ENCODE data around the gene TCEAL8. TPM values are rescaled to one million over a fixed set of nuclear protein-coding genes. Genes with fewer than 3 reads are reported as not detected.
"Not testable (repeated sequence)": the region's sequence is repeated elsewhere in the genome, so short reads cannot be mapped to it uniquely, and the experiment has no call there.

The TCEAL8 gene
- total and polyA plus RNA-seq, 4 experiments from 2014 or later, result 33.9 to 122 (median 53.4) TPM

GRCh38 chrX:103240155-103240554 is 14.8 kb downstream of the TCEAL8 start:
- intact Hi-C loops (cut with micrococcal nuclease), result no loop called here
- Mint-ChIP-seq H3K27me3 (peaks cover 0 to 2% of the 10 kb centered on the region in 2 donors), H3K27ac (no peak overlapping the region), H3K36me3 (no peaks in the 10 kb centered on the region), H3K4me3 (no peak overlapping the region), H3K4me1 (no peaks in the 10 kb centered on the region), H3K9me3 (no peaks in the 10 kb centered on the region)
- Histone ChIP-seq H3K4me1 (ENCODE audit: insufficient read depth, low read length) (no peaks in the 10 kb centered on the region), H3K4me3 (ENCODE audit: low read length in 2 of 2) (no peak overlapping the region), H3K27me3 (ENCODE audit: insufficient read depth, low read length) (no peaks in the 10 kb centered on the region), H3K36me3 (ENCODE audit: insufficient read depth, low read length) (no peaks in the 10 kb centered on the region), H3K27ac (ENCODE audit: low read depth, low read length) (no peak overlapping the region), H3K9me3 (ENCODE audit: control insufficient read depth in 1 of 2, low read length in 2 of 2) (no peaks in the 10 kb centered on the region)
- POLR2A ChIA-PET (ENCODE audit: partially characterized antibody), result no interaction called here
- no peak for DNase-seq
- CTCF ChIA-PET (ENCODE audit: partially characterized antibody), result interaction anchor here (1.2 kb wide), 1 partner anchor 9 kb away, joined by 3 read pairs; no protein-coding TSS in a partner anchor

- no peak overlapping the region for H3K27ac Mint-ChIP-seq
- no peak overlapping the region for H3K4me3 Mint-ChIP-seq
- intact Hi-C loops (cut with micrococcal nuclease), result no loop called here
- Histone ChIP-seq H3K27ac (ENCODE audit: low read depth, low read length) (no peak overlapping the region), H3K36me3 (ENCODE audit: insufficient read depth, low read length) (no peaks in the 10 kb centered on the region), H3K4me1 (ENCODE audit: insufficient read depth, low read length) (no peaks in the 10 kb centered on the region), H3K9me3 (ENCODE audit: control insufficient read depth in 1 of 2, low read length in 2 of 2) (no peaks in the 10 kb centered on the region), H3K4me3 (ENCODE audit: low read length in 2 of 2) (no peak overlapping the region), H3K27me3 (ENCODE audit: insufficient read depth, low read length) (no peaks in the 10 kb centered on the region)
- CTCF ChIA-PET (ENCODE audit: partially characterized antibody), result no interaction called here
- H3K9me3 Mint-ChIP-seq, result no peaks in the 10 kb centered on the region
- DNase-seq, result no peak
- no peaks in the 10 kb centered on the region for H3K36me3 Mint-ChIP-seq
- no peaks in the 10 kb centered on the region for H3K4me1 Mint-ChIP-seq
- POLR2A ChIA-PET (ENCODE audit: partially characterized antibody), result no interaction called here
- H3K27me3 Mint-ChIP-seq, result no peaks in the 10 kb centered on the region
Measured at GRCh38 chrX:103236296-103236695, 18.7 kb downstream of the TCEAL8 start.

GRCh38 chrX:103235608-103236007 is 19.3 kb downstream of the TCEAL8 start:
- H3K27ac ChIP-seq (ENCODE audit: low read depth, low read length); H3K4me1 ChIP-seq (ENCODE audit: insufficient read depth, low read length); H3K36me3 Mint-ChIP-seq; CTCF ChIA-PET (ENCODE audit: partially characterized antibody); H3K27me3 Mint-ChIP-seq; H3K36me3 ChIP-seq (ENCODE audit: insufficient read depth, low read length); H3K4me1 Mint-ChIP-seq; H3K27me3 ChIP-seq (ENCODE audit: insufficient read depth, low read length); POLR2A ChIA-PET (ENCODE audit: partially characterized antibody); H3K4me3 ChIP-seq (ENCODE audit: low read length in 2 of 2); DNase-seq; H3K27ac Mint-ChIP-seq; H3K9me3 Mint-ChIP-seq; H3K4me3 Mint-ChIP-seq; H3K9me3 ChIP-seq (ENCODE audit: control insufficient read depth in 1 of 2, low read length in 2 of 2); intact Hi-C loops (cut with micrococcal nuclease): not testable (repeated sequence)

GRCh38 chrX:103234869-103235268 is 20.1 kb downstream of the TCEAL8 start:
- Mint-ChIP-seq H3K27ac (no peak overlapping the region), H3K36me3 (no peaks in the 10 kb centered on the region), H3K9me3 (no peaks in the 10 kb centered on the region), H3K4me3 (no peak overlapping the region), H3K4me1 (no peaks in the 10 kb centered on the region), H3K27me3 (no peaks in the 10 kb centered on the region)
- H3K4me3 ChIP-seq (ENCODE audit: low read length in 2 of 2), result no peak overlapping the region
- no peak for DNase-seq
- intact Hi-C loops (cut with micrococcal nuclease), result no loop called here
- ChIA-PET CTCF (ENCODE audit: partially characterized antibody) (no interaction called here), POLR2A (ENCODE audit: partially characterized antibody) (no interaction called here)
- no peaks in the 10 kb centered on the region for H3K27me3 ChIP-seq (ENCODE audit: insufficient read depth, low read length)
- H3K36me3 ChIP-seq (ENCODE audit: insufficient read depth, low read length), result no peaks in the 10 kb centered on the region
- H3K27ac ChIP-seq (ENCODE audit: low read depth, low read length), result no peak overlapping the region
- no peaks in the 10 kb centered on the region for H3K9me3 ChIP-seq (ENCODE audit: control insufficient read depth in 1 of 2, low read length in 2 of 2)
- H3K4me1 ChIP-seq (ENCODE audit: insufficient read depth, low read length), result no peaks in the 10 kb centered on the region

- Mint-ChIP-seq H3K9me3 (no peaks in the 10 kb centered on the region), H3K4me3 (no peak overlapping the region), H3K27ac (no peak overlapping the region), H3K4me1 (no peaks in the 10 kb centered on the region), H3K36me3 (no peaks in the 10 kb centered on the region), H3K27me3 (peaks cover 0 to 1% of the 10 kb centered on the region in 2 donors)
- Histone ChIP-seq H3K9me3 (ENCODE audit: control insufficient read depth in 1 of 2, low read length in 2 of 2) (no peaks in the 10 kb centered on the region), H3K4me1 (ENCODE audit: insufficient read depth, low read length) (no peaks in the 10 kb centered on the region), H3K27me3 (ENCODE audit: insufficient read depth, low read length) (no peaks in the 10 kb centered on the region), H3K27ac (ENCODE audit: low read depth, low read length) (no peak overlapping the region), H3K4me3 (ENCODE audit: low read length in 2 of 2) (no peak overlapping the region), H3K36me3 (ENCODE audit: insufficient read depth, low read length) (no peaks in the 10 kb centered on the region)
- CTCF ChIA-PET (ENCODE audit: partially characterized antibody), result no interaction called here
- intact Hi-C loops (cut with micrococcal nuclease), result no loop called here
- no peak for DNase-seq
- POLR2A ChIA-PET (ENCODE audit: partially characterized antibody), result no interaction called here
Measured at GRCh38 chrX:103233263-103233662, 21.7 kb downstream of the TCEAL8 start.

- H3K9me3 ChIP-seq (ENCODE audit: control insufficient read depth in 1 of 2, low read length in 2 of 2); H3K4me1 ChIP-seq (ENCODE audit: insufficient read depth, low read length); H3K4me3 Mint-ChIP-seq; H3K9me3 Mint-ChIP-seq; H3K27me3 ChIP-seq (ENCODE audit: insufficient read depth, low read length); H3K36me3 Mint-ChIP-seq; H3K36me3 ChIP-seq (ENCODE audit: insufficient read depth, low read length); H3K4me1 Mint-ChIP-seq; DNase-seq; H3K4me3 ChIP-seq (ENCODE audit: low read length in 2 of 2); H3K27ac ChIP-seq (ENCODE audit: low read depth, low read length); POLR2A ChIA-PET (ENCODE audit: partially characterized antibody); intact Hi-C loops (cut with micrococcal nuclease); H3K27ac Mint-ChIP-seq; CTCF ChIA-PET (ENCODE audit: partially characterized antibody): not testable (repeated sequence)
- peaks cover 9 to 15% of the 10 kb centered on the region in 2 donors for H3K27me3 Mint-ChIP-seq
Measured at GRCh38 chrX:103225918-103226317, 29.0 kb downstream of the TCEAL8 start.

GRCh38 chrX:103220511-103221323 is 34.2 kb downstream of the TCEAL8 start:
- no peak overlapping the region for H3K4me3 Mint-ChIP-seq
- H3K36me3 Mint-ChIP-seq, result peaks cover 3 to 6% of the 10 kb centered on the region in 2 donors
- Histone ChIP-seq H3K36me3 (ENCODE audit: insufficient read depth, low read length) (no peaks in the 10 kb centered on the region), H3K27me3 (ENCODE audit: insufficient read depth, low read length) (no peaks in the 10 kb centered on the region), H3K4me1 (ENCODE audit: insufficient read depth, low read length) (peaks cover 7% of the 10 kb centered on the region), H3K27ac (ENCODE audit: low read depth, low read length) (no peak overlapping the region), H3K4me3 (ENCODE audit: low read length in 2 of 2) (no peak overlapping the region), H3K9me3 (ENCODE audit: control insufficient read depth in 1 of 2, low read length in 2 of 2) (no peaks in the 10 kb centered on the region)
- H3K4me1 Mint-ChIP-seq, result peaks cover 0 to 10% (median 0%) of the 10 kb centered on the region in 4 donors
- peaks cover 9 to 14% of the 10 kb centered on the region in 2 donors for H3K27me3 Mint-ChIP-seq
- intact Hi-C loops (cut with micrococcal nuclease), result no loop called here
- H3K27ac Mint-ChIP-seq, result no peak overlapping the region
- H3K9me3 Mint-ChIP-seq, result peaks cover 0 to 2% (median 0%) of the 10 kb centered on the region in 8 donors
- ChIA-PET POLR2A (ENCODE audit: partially characterized antibody) (no interaction called here), CTCF (ENCODE audit: partially characterized antibody) (no interaction called here)
- no peak for DNase-seq
